NCI-H1694 (cell line): Measurements from ENCODE around the gene TUSC7.

Experiments used
- DNase-seq: peaks from one replicate; lab custom pipeline; 2025; lab: John Stamatoyannopoulos, UW

The TUSC7 gene

DNA sequence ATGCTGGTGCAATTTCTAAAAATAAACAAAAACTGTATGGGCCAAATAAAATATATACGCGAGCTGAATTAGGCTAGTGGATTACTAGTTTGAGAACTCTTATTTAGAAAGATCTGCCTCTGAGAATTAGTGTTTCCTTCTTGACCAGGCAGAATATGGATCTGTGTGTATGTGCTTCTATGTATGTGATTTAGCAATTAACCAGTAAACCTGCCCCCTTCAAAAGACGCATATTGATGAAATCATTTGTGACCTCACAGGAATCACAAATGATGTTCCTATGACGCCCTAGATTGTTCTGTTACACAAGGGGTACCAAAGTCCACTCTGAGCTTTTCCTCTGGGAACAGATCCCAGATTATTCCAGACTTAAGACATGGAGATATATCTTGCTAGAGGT, at the start of gene TUSC7:
Gene TUSC7 (plus strand): TSS at position 301 of the 400 bp plus-strand sequence.
- no peak for DNase-seq

DNA sequence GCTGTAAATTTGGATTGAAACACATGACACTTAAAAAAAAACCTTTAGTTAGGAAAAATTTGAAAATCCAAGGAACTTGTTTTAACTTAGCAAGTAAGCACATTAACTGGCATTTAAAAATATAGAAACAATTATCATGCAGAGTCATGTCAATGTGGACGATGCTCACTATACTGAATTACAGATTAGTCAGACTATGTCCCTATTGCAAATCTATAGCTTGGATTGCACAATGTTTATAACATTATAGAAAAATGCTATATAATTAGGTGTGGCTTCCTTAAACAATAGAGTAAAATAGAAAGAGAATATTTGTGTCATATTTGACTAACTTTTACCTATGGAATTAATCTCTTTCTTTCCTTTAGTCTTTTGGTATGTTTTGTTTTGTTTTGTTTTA, 48.4 kb upstream of the TUSC7 start:
- no peak for DNase-seq

DNA sequence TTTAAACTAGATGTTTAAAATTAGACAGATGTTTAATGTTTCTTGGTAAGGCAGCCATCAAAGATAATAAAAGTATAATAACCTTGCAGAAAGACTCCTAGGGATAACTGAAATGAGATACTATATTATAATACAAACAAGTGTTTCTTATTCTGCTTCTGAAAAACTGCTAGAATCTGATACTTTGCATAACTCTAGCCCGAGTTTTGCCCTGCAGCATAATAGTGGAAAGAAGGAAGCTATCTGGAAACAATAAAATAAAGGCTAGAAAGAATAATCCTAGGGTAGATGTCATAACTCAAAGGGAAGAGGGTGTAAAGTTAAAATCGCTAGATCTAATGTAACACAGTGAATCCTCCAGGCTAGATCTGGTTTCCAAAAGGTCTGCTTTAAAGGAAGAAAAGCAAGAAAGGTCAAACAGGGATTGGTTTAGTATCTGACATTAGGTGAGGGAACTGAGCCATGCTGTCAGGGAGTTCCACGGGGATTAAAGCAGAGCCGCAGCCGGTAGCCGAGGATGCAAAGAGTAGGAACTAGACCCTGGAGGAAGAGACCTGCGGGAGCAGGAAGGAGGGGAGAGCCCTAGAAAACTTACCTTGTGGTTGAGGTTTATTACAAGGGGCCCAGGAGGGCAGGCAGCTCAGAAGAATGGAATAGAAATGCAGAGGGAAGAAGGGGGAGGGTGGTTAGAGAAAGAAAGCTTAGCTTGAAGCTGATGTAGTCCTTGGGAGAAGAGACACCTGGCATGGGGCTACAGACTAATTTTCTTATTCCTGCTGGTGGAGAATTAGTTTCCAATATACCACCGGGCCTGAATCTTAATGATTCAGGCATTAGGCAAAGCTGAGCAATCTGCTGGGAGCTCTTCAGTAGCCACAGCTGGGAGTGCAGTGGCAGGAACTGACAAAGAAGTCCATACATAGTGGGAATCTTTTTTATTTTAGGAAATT, 46.1 kb upstream of the TUSC7 start:
- DNase-seq = no peak

DNA sequence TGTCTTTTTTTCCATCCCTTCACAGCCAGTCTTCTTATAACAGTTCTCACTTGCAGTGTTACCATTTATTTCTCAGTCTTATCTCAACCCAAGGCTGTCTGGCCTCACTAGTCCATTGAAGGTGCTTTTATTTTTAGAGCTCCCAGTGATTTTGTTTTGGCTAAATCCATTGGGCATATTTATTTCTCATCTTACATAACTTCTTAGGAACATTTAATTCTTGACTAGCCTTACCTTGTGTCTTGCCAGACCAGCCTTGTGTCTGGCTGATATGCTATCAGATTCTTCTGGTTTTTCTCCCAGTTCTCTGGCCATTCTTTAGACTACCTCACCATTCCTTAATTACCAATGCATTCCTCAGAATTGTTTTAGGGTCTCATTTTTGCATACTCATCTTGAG, 42.3 kb upstream of the TUSC7 start:
- no peak for DNase-seq

DNA sequence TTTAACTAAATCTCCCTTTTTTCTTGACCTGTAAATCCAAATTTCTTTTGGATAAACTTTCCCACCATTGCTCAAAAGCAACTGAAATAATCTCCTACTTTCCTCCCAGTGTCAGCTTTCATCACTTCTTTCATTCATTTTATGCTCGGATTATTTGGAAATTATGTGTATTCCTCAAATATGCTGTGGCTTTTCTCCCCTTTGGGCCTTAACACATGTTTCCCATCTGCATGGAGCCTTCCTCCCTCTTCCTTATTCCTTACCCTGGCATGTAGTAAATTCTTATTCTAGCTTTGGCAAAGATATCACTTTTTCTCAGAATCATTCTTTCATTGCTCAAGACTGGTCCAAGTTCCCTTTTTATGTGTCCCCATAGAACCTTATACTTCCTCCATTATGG, 41.8 kb upstream of the TUSC7 start:
- no peak for DNase-seq

DNA sequence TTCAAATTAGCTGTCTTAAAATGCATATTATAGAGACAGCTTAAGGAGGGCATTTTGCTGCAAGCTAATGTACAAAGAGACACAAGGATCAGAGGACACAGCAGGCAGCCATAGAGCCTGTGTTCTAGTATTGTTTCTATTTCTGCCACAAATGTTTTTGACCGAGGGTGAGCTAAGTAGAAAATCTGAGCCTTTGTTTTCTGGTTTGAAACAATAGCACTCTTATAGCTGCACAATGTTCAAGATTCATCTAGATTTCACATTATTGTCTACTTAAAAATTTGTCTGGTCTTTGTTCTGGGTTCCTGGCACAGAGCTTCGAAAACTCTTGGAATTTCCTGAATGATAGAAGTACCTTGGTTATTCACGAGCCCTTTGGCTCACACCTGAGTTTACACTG, 40.0 kb upstream of the TUSC7 start:
- DNase-seq = no peak

DNA sequence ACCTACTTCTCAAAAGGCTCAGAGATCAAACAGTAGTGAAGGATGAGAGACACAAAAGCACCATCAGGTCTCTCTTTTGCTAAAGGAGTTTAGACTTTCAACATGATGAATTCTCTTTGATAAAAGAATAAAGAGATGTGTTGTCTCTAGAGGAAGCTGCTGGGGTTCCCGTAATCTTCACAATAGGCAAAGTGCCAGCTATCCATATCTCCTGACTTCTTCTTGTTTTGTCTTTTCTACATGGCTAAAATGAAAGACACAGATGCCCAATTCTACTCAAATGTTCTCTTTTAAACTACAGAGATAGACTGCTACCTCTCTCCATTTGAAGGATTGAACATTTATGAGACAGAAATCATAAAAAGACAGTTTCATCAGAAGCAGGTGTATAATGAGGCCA, 38.4 kb upstream of the TUSC7 start:
- no peak for DNase-seq

DNA sequence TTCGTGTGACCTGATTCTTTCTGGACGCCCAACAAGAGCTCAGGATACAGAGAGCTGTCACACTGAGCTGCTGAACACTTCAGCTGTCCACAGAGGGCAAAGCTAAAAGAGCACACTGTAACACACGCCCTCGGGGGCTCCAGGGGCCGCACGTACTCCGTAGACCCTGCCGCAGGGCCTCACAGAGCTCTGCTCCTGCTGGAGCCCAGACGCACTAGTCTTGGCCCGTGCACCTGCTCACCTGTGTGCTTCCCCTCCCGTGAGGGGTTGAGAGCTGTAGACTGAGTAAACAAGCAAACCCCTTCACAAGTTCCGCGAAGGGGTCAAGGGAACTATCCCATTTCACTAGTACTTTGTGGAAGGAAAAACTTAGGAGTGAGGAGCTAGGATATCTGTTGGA, 30.7 kb upstream of the TUSC7 start:
- DNase-seq = no peak

DNA sequence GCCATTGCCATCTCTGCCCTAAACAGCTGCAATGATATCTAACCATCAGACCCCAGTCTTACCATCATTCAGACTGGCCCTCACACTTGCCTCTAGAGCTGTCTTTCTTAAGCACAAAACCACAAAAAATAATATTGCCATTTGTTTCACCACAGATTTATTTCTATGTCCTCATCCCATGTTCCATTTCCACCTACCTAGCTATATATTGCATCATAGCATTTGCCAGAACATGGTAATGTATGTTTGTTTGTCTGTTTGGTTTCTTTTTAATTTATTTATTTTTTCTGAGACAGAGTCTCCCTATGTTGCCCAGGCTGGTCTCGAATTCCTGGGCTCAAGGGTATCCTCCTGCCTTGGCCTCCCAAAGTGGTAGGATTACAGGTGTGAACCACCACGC, 18.5 kb upstream of the TUSC7 start:
- DNase-seq = no peak

DNA sequence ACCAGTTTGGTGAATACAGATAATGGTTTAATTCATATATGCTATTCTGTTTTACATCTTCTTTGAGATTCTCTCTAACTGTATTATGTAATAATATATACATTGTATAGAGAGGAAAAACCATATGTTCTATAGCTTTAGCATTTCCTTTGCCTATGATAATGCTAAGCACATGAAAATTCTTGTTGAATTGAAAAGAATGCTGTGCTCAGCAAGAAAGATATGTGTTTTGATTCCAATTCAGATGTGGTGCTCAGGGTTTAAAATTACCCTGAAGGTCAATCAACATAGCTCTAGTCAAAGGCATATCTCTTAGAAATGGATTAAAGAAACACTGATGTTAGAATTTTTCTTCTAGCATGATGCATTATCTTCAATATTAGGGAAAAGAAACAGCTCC, 8.5 kb upstream of the TUSC7 start:
- DNase-seq = no peak

DNA sequence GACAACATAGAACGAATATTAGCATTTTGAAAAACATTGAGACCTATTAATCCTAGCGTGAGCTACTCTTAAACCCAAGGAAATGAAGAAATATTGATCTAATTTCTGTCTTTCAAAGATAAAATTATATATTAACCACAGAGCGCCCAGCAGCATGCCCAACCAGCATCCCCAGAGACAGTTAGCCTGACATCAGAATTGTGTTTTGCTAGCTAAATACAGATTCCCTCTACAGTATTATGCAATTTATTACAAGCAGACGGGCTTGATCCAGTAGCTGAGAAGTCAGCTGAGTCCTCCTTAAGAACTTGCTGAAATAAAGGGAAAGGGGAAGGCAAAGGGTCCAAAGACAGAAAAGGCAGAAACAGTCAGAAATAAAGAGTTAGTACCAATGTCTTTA, 7.2 kb upstream of the TUSC7 start:
- DNase-seq = no peak

DNA sequence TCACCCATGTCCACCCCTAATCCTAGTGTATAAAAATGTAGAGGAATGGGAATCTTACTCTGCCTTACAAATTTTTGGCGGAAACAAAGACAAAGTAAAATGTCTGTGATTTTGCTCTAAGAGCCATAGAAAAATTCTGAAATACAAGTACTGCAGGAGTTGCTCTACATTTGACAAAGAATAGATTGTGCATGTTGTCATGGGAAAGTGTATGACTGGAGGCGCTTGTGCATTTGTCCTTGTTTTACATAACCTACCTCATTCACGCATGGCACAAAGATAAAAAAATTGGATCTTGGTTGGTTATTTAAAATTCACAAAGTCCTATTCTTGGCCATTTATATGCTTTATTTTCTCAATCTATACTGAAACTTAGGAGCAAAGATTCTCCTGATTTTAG, 2.0 kb upstream of the TUSC7 start:
- no peak for DNase-seq

DNA sequence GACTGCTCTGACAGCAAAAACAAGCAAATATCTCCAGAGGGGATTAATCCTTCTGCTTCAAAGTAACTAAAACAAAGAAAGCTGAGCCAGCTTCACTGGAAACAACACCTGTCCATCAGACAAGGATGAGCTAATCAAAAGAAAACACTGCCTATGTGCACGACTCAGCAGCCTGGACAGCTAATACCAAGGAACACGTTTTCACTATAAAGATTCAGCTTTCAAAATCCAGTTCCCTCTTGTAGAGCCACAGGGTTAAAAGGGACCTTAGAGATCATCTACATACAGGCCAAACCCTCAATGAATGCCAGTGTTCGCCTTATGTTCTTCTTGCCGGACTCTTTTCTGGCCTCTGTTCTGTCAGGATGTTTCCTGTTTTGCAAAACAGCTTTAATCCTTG, 6.9 kb downstream of the TUSC7 start:
- DNase-seq = no peak

DNA sequence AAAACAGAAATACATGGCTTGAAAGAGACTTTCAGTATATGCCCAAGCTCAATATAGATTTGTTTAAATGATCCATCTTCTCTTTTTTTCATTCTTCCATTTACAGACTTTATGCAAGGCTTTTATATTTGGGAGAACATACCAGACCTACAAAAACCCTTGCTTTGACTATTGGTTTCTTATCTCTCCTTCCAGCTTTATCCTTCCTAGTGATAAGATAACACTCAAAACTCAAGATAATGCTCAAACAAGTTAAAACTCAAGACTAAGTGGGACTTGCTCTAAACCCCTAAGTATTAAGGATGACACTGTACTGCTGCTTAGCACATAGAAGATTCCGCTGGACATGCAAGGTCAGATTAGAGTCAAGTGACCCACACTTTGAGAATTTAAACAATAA, 8.0 kb downstream of the TUSC7 start:
- no peak for DNase-seq

DNA sequence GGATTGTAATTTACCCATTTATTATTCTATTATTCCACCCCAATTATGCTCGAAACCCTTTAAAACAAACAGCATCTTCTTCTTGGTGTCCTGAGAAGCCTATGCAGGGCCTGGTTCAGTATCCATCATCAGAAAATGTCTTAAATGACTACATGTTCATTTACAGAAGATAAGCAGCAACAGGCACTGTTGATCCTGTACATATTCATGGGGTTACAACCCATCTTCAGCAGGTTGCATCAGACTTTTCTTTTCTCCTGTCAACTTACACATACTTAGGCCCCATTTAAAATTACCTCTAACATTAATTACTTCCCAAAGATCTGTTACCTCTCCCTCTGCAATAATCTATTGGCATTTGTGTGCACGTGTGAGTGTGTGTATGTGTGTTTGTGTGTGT, 18.9 kb downstream of the TUSC7 start:
- no peak for DNase-seq

DNA sequence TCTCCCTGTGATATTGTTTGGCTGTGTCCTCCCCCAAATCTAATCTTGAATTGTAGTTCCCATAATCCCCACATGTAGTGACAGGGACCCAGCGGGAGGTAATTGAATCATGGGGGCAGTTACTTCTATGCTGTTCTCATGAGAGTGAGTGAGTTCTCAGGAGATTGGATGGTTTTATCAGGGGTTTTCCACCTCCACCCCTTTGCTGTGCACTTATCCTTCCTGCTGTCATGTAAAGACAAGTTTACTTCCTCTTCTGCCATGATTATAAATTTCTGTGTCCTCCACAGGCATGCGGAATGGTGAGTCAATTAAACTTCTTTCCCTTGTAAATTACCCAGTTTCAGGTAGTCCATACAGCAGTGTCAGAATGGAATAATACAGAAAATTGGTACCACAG, 24.7 kb downstream of the TUSC7 start:
- DNase-seq = no peak

DNA sequence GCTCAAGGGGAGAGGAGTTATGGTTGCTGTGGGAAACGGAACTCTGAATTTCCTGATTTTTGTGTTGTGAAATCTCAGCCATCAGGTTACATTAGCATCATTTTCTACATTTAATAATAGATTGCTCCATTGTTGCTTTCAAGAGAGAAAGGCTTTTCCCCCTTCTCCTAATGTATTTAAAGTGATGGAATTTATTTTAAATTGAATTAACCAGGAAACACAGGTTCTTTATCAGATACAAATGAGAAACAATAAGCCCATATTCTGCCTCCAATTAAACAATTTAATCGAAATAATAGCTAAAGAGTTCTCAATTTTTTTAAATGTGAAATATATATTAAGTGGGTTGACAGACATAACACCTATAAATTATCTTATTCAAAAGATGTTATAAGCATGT, 30.1 kb downstream of the TUSC7 start:
- no peak for DNase-seq

DNA sequence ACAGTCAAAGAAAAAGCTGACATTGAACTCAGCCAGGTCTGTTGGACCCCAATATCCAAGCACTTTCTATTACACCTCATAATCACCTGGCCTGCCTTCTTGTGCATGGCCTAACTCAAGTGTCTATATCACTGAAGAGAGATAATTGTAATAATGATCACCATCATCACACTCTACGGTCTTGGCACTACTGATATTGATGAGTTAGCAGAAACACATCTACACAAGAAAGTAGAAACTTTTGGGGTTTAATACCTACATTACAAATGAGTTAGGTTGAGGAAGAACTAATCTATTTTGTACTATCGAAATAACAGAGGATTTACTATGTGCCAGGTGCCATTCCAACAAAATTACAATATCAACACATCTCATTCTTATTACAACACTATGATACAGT, 30.7 kb downstream of the TUSC7 start:
- no peak for DNase-seq

DNA sequence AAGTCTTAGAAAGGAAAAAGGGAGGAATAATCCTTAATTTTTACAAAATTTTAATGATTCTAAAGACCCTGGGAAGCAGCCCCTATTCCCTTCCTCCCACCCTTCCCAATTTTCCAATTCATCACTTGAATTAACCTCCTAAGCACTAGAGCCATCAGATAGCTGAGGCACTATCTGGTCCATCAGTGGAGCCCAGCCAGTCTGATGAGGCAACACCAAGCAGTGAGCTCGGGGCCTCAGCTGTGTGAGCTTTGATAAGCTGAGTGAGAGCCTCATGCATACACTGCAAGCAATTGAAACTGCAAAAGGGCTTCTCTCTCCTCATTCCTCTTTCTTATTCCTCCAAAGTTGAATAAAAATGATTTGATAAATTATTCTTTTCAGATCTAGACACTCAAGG, 31.9 kb downstream of the TUSC7 start:
- DNase-seq = no peak

DNA sequence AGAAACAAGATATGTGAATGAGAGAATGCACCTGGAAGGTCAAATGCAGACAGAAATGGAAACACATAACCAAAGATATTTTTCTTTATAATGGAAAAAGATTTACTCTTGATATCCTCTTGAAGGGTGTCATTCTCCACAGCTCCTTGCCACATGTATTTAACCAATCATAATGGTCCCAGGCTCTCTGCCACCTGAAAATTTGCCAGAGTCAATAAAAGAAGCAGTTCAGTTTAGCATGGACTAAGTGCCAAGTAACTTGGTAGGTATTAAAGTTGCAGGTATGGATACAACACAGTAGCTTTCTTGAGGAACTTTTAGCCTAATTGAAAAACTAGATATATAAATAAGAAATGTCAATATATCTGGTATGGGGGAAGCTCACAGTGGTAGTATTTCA, 33.5 kb downstream of the TUSC7 start:
- no peak for DNase-seq

DNA sequence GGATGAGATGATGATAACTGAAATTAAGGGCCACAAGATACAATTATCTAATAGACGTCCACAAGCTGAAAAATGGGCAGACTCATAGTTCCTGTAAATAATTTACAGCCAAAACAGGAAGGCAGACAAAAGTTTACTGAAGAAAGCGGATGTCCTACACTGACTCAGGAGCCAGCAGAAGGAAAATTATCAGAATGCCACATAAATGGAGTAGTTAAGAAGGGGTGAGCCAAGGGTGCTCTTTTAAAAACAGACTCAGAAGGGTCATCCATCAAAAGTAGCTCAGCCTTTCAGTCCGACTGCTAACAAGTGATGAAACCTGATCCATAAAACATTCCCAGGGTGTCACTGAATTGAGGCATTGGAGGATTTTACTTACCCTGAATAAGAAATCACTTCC, 39.8 kb downstream of the TUSC7 start:
- DNase-seq = no peak

DNA sequence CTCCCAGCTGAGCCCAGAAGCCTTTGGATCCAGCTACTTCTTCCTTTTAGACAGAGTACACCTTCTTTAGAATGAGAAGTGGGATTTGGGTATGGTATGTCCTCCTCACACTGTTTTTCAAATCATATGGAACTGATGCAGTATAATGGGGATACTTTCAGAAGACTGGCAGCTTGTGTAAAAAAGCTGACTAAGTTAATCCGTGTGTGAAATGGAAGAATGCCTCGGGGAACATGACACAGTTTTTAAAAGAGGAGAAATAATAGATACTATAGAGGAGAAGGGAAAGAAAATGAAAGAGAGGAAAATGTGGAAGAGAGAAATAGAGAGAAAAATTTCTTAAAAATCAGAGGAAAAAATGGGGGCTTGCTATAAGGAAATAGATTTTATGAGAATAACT, 47.7 kb downstream of the TUSC7 start:
- no peak for DNase-seq

DNA sequence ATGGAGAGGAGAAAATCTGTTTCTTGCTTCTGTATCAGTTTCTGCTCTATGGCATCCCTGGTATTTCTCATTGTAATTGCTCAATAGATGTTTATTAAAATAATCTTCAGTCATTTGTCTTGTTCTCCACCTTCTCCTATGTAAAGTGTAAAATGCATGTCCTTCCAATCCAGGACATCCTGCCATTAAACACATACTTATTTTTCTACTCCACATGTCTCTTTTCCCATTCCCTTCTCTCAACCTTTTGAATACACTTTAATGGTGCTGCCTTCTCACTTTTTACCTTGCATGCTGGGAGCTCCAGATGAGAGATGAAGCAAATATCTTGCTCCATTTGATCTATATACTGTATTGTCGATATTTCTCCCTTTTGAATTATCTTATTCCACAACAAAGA, 49.7 kb downstream of the TUSC7 start:
- no peak for DNase-seq
